ELF-1 (cell line): ENCODE measurements around the gene MRC2.
A peak's percentile ranks its signal among the peaks of the same experiment; 100 is the strongest.
"Not testable (repeated sequence)": the region's sequence is repeated elsewhere in the genome, so short reads cannot be mapped to it uniquely, and the experiment has no call there.

ENCODE experiments used
- DNase-seq: peaks from one replicate; pipeline ENCODE4 v3.0.0-alpha.2; 2016; ENCODE audit warnings: low read depth, low spot score

MRC2 gene

DNA sequence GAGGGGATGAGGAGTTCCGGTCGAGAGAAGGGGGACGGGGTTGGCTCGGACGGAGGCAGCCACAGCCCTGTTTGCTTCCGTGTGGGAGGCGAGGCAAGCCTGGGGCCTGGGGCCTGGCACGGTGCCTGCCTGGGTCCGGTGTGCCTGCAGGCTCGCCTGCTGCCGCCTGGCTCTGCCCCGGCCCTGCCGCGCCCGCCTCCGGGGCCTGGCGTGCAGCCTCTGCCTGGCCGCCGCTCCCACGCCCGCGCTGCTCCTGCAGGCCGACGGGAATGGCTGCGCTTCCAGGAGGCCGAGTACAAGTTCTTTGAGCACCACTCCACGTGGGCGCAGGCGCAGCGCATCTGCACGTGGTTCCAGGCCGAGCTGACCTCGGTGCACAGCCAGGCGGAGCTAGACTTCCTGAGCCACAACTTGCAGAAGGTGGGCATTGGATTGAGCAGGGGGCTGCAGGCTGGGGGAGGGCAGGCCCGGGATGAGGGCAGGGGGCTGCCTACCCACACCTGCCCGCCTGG lies 53.1 kb downstream of the MRC2 start:
- no peak for DNase-seq

DNA sequence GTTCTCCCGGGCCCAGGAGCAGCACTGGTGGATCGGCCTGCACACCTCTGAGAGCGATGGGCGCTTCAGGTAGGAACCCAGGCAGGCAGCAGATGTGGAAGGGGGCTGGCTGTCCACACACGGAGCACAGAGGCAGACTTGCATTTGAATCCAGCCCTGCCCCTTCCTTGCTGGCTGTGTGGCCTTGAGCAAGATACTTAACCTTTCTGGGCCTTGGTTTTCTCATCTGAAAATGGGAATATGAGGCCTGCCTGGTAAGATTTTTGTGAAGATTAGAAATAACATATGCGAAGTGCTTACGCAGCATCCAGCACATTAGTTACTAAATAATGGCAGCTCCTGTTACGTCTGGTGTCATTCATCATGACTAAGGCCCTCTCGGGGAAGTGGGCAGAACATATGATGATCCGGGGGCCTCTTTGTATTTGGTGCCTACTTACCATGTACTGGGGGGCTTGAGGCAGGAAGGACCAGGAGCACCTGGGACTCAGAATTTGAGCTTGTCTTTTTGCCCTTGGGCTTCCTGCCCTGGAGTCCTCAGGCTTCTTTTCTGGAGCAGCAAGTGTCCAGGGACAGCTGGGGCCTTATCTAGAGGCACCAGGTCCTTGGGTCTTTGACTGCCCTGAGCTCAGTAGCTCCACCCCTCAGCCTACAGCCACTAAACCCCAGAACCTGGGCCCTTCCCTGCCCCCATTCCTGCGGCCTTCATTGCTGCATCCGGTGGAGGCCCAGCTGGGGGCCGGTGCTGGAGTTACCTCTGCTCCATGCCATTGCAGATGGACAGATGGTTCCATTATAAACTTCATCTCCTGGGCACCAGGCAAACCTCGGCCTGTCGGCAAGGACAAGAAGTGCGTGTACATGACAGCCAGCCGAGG lies 53.8 kb downstream of the MRC2 start:
- no peak for DNase-seq

DNA sequence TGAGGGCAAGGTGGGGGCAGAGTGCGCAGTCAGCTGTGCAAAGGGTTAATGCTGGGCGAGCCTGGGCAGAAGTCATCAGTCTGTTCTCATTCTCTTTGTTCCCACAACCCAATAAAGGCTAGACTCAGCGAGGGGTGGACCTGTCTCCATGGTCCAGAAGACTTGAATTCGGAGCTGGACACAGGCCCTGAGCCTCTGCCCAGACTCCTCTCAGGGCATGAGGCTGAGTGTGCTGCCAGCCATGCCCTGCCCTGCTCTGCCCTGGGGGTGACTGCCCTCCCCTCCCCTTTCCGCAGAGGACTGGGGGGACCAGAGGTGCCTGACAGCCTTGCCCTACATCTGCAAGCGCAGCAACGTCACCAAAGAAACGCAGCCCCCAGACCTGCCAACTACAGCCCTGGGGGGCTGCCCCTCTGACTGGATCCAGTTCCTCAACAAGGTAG lies 54.5 kb downstream of the MRC2 start:
- no peak for DNase-seq

DNA sequence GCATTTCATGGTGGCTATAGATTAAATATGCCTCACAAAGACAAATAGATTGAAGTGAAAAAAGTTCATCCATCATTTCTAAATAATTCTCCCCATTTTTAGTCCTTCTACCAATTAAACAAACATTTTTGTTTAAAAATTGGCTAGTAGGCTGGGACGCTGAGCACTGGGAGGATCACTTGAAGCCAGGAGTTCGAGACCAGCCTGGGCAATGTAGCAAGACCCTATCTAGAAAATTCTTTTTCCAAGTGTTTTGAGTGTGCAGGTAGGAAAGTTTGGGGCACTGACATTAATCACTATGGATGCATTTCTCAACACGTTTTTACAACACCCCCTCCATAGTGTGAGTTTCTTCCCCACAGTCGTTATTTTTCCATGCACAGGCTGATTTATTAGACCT lies 56.7 kb downstream of the MRC2 start:
- DNase-seq, result no peak

DNA sequence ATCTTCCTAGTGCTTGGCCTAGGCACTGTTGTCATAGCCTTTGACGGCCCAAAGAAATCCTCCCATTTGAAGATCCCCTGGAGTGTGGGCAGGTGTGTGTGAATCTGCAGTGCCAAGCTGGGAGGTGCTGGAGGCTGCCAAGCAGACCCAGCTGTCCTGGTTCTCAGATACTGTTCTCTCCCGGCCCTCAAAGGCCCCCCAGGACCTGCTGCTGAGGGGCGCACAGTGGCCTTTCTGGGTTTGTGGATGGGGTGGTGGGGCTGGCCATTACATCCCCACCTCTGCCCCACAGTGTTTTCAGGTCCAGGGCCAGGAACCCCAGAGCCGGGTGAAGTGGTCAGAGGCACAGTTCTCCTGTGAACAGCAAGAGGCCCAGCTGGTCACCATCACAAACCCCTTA lies 60.5 kb downstream of the MRC2 start:
- no peak for DNase-seq

DNA sequence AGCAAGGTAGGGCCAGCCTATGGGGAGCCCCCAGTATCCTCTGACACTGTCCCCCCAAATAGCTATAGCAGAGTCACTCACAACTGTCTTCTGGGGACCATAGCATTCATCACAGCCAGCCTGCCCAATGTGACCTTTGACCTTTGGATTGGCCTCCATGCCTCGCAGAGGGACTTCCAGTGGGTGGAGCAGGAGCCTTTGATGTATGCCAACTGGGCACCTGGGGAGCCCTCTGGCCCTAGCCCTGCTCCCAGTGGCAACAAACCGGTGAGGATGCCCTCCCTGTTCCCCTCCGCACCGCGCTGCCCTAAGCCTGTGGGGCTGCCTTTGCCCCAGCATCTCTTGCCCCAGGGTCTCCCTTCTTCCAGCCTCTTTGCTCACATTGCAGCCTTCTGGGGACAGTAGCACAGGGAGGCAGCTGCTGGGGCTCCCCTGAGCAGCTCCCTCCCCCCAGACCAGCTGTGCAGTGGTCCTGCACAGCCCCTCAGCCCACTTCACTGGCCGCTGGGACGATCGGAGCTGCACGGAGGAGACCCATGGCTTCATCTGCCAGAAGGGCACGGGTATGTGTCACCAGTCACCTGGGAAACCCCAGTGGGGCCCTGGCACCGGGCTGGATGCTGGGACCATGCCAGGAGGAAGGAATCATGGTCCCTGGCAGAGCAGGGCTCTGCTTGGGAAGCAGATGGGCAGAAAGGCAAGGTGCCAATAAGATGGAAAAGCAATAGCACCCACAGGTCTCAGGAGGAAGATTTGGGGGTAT lies 61.1 kb downstream of the MRC2 start:
- no peak for DNase-seq

DNA sequence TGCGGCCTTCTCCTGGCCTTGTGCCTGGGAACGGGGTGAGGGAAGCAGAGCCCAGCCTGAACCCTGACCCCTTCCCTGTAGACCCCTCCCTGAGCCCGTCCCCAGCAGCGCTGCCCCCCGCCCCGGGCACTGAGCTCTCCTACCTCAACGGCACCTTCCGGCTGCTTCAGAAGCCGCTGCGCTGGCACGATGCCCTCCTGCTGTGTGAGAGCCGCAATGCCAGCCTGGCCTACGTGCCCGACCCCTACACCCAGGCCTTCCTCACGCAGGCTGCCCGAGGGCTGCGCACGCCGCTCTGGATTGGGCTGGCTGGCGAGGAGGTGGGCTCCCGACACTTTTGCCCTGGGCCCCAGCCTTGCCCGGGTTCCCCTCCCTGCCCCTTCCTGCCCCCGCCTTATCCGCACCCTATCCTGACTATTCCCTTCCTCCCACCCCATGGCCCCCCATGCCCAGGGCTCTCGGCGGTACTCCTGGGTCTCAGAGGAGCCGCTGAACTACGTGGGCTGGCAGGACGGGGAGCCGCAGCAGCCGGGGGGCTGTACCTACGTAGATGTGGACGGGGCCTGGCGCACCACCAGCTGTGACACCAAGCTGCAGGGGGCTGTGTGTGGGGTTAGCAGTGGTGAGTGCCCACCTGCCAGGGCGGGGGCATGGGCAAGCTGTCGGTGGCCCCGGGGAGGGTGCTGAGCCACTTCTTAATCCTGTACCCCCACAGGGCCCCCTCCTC lies 62.1 kb downstream of the MRC2 start:
- no peak for DNase-seq

DNA sequence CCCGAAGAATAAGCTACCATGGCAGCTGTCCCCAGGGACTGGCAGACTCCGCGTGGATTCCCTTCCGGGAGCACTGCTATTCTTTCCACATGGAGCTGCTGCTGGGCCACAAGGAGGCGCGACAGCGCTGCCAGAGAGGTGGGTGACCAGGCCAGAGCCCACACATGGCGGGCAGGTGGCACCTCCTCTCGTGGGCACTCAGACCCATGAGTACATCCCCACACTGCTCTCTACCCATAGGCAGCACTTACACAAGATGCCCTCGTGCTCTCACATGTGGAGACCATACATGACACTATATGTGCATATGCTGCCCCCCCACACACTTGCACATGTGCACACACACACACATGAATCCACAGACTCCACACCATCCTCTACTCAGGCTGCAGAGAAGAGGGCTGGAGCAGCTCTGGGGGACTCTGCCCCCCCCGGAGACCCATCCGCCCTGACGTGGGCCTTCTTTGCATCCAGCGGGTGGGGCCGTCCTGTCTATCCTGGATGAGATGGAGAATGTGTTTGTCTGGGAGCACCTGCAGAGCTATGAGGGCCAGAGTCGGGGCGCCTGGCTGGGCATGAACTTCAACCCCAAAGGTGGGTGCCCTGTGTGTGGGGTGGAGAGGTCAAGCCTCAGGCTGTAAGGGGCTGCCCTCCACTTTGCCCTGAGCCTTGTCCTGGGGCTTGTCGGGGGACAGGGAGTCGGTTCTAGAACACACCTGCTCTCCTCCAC lies 62.9 kb downstream of the MRC2 start:
- no peak for DNase-seq

DNA sequence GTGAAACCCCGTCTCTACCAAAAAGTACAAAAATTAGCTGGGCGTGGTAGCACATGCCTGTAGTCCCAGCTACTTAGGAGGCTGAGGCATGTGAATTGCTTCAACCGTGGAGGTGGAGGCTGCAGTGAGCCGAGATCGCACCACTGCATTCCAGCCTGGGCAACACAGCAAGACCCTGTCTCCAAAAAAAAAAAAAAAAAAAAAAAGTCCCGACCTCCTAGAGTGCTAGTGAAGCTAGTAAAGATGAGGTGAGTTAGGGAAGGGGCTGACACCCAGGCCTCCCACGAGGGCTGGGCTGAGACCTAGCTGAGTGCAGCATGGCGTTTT lies 64.1 kb downstream of the MRC2 start:
- not testable (repeated sequence) for DNase-seq

DNA sequence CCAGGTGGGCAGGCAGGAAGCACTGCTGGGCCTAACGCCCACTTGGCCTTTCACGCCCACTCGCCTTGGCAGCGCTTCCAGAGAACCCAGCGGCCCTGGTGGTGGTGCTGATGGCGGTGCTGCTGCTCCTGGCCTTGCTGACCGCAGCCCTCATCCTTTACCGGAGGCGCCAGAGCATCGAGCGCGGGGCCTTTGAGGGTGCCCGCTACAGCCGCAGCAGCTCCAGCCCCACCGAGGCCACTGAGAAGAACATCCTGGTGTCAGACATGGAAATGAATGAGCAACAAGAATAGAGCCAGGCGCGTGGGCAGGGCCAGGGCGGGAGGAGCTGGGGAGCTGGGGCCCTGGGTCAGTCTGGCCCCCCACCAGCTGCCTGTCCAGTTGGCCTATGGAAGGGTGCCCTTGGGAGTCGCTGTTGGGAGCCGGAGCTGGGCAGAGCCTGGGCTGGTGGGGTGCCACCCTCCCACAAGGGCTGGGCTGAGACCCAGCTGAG lies 64.7 kb downstream of the MRC2 start:
- no peak for DNase-seq

DNA sequence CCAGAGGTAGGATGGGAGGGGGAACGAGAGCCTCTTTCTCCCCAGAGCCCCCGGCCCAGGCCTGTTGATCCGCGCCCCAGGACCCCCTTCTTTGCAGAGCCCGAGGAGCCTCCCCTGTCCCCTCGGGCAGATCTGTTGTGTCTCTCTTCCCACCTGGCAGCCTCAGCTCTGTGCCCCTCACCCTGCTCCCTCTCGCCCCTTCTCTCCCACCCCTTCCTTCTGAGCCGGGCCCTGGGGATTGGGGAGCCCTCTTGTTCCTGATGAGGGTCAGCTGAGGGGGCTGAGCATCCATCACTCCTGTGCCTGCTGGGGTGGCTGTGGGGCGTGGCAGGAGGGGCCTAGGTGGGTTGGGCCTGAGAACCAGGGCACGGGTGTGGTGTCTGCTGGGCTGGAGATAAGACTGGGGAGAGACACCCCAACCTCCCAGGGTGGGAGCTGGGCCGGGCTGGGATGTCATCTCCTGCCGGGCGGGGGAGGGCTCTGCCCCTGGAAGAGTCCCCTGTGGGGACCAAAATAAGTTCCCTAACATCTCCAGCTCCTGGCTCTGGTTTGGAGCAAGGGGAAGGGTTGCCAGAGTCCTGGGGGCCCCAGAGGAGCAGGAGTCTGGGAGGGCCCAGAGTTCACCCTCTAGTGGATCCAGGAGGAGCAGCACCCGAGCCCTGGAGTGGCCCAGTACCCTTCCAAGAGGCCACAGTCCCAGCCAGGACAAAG lies 65.4 kb downstream of the MRC2 start:
- DNase-seq, result peak; percentile 47

DNA sequence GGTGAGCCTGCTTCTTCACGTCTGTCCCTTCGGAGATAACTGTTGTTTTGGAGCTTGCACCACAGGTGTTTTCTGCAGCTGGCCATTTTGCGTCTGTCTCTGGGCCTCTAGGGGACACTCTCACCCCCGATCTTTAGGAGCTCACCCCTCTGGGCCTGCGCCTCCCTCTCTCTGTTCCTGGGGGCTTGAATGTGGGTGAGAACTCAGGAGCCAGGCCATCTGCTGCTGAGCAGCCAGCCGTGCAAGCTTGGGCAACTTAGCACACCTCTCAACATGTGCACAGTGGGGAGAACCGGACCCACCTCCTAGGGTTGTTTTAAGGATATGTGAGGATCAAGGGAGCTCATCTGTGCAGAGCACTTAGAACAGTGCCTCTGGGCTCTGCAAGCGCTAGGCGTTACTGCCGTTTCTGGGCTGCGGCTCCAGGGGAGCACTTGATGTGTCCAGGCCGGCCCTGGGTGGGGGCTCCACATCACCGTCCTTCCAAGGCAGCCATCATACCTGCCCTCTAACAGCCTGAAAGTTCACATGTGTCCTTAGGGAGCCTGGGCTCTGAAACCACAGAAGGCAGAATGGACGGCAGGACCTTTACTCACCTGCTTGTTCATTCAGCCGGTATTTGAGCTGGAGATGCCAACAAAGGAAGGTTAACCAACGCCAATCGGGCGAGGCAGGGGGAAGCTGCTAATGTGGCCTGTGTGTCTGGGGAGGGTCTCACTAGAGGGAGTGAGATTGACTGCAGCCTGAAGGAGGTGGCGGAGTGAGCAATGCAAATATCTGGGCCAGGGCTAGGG lies 66.3 kb downstream of the MRC2 start:
- DNase-seq, result no peak

DNA sequence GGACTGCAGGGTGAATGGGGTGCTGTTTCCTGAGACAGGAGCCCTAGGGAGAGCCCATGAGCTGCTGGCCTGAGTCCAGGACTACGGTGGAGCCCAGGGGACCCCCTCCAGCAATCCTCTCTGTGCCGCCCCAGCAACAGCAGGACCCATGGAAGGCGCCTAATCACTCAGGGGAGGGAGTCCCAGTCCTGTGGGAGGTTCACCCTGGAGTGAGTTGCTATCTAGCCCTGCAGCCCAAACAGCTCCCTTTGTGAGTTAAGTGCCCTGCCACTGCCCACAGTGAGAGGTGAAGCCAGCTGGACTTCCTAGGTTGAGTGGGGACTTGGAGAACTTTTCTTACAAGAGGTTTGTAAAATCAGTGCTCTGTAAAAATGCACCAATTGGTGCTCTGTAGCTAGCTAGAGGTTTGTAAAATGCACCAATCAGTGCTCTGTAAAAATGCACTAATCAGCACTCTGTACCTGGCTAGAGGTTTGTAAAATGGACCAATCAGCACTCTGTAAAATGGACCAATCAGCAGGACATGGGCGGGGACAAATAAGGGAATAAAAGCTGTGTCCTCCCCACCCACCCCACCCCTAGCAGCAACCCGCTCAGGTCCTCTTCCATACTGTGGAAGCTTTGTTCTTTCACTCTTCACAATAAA lies 67.7 kb downstream of the MRC2 start:
- not testable (repeated sequence) for DNase-seq

DNA sequence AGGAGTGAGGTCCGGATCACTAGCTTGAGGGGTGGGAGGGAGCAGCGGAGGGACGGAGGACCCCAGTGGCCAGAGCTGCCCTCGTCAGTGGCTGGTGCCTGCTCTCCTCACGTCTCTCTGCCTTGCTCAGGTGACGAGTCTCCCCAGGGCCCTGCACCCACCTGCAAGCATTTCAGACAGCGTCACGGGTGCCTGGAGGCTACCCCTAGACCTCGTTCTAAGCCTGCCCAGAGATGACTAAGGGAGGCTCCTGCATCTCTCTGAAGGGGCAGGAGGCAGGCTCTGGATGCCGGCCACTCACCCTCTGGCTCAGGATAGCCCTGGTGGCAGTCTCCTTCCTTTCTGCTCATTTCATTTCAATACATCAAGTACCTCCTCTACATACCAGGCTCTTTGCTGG lies 68.8 kb downstream of the MRC2 start:
- DNase-seq, result no peak

DNA sequence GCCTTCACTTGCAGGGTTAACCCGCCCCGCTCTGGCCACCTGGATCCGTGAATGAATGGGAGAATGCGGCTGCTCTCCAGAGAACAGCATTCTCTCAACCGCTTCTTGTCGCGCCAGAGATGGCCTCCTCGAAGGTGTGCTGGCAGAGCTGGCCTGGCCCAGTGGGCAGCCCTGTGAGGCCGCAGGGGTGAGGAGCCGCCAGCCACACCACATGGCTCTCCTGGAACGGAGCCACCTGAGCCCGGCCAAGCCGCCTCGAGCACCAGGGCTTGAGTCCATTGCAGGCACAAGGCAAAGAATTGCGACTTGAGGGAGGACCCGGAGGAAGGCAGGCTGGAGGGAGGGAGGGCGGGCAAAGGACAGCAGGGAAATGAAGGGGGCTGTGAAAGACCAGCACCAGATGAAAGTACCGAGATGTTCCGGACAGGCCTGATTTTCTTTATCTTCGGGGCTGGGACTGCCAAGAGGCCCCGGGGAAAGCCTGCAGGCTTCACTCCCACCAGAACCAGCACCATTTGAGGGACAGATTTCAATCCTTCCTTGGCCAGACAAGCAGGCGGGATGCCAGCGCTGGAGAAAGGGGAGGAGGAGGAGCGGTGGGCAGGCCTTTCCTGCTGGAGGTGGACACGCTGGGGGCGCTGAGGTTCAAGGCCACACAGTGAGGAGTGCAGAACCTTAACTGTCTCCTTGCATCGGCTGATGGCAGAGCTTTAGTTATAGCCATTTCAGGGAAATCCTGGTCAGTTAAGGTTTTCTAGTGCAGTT lies 69.4 kb downstream of the MRC2 start:
- no peak for DNase-seq

DNA sequence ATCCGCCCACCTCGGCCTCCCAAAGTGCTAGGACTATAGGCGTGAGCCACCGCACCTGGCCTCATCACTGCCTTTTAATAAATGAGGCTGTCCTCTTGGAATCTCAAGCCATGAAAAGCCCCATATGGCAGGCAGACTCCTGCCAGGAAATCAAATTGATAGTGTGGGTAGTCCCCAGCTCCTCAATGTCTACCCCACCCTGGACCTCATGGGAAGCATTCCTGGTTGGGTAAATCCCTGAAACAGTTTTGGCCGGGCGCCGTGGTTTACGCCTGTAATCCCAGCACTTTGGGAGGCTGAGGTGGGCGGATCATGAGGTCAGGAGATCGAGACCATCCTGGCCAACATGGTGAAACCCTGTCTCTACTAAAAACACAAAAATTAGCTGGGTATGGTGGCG lies 71.0 kb downstream of the MRC2 start:
- DNase-seq, result not testable (repeated sequence)

DNA sequence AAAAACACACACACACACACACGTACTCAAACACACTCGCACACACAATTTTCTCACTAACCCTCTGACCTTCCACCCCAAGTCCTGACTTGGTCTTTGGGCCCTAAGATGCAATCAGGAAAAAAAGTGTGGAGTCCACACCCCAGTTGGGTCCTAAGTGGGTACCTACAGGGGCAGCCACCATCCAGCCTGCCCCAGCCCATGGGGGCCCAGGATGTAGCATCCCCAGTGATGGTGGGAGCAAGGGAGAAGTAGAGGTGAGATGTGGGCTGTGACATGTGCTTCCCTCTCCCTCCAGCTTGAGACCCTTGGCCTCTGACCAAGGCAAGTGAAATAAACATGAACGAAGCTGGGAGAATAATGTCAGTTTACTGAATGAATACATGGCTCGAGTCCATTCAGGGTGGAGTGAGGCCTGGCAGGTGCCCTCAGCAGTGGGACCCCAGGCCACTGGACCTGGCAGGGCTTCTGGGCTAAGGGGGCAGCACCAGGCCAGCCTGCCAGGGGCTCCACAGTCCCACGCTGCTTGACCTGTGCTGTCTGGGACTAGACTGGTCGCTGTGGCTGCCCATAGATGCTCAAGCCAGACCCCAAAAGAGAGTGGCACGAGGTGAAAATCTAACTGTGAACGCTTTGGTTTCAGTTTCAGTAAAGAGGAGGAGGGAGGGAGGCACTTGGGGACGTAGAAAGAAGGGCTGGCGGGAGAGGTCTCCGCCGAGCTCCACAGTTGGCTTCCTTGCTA lies 73.7 kb downstream of the MRC2 start:
- DNase-seq, result no peak

DNA sequence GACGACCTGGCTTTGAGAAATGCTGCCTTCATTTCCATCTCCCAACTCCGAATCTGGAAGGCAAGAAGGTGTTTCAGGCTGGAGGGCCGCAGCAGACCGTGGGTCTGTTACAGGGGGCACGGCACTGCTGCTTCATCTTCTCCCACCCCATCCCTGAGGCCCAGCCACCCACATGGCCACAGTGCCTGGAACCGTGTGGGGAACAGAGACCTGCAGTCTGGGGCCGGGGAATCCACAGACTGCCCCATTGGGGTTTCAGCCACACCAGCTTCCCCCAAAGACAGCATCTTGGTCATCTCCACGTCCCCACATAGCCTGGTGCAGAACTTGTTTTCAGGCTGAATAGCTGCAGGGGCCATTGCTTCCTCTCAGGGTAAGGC lies 74.2 kb downstream of the MRC2 start:
- no peak for DNase-seq
